ENCODE measurements around the gene HMGB1.
A peak's percentile ranks its signal among the peaks of the same experiment; 100 is the strongest.

HMGB1 gene

DNA sequence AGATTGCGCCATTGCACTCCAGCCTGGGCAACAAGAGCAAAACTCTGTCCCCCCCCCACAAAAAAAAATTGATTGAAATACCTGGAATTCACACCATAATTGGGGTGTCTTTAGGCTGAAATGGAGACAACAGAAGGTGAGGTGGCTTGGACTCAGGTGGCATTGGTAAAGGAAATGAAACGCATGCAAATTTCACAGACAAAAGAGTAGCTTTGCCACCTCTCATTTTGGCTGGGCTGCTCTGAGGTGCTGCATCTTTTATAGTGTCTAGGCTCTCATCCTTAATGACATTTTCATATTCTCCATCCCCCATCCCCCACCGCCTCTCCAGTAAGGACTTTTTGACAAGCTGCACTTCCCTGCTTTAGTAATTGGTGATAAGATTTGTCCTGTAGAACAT, 36.5 kb downstream of the HMGB1 start:
- DNase-seq: no peak

DNA sequence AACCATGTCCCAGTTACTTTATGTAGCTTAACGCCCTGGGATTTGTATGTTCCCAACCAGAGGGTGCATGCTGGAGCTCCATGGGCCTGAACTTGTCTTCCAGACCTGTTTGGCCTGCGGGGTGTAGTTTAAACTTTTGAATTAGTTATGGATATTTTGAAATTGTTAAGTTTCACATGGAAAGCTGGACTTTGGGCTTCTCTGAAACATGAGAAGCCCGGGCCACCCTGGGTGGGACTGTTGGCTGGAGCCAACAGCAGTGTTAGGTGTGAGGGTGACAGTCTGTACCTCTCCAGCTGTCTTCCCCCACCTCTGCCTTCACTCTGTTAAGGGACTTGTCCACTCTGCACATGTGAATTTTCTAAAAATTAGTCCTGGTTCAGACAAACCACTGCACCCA, 41.8 kb downstream of the HMGB1 start:
- no peak for DNase-seq

DNA sequence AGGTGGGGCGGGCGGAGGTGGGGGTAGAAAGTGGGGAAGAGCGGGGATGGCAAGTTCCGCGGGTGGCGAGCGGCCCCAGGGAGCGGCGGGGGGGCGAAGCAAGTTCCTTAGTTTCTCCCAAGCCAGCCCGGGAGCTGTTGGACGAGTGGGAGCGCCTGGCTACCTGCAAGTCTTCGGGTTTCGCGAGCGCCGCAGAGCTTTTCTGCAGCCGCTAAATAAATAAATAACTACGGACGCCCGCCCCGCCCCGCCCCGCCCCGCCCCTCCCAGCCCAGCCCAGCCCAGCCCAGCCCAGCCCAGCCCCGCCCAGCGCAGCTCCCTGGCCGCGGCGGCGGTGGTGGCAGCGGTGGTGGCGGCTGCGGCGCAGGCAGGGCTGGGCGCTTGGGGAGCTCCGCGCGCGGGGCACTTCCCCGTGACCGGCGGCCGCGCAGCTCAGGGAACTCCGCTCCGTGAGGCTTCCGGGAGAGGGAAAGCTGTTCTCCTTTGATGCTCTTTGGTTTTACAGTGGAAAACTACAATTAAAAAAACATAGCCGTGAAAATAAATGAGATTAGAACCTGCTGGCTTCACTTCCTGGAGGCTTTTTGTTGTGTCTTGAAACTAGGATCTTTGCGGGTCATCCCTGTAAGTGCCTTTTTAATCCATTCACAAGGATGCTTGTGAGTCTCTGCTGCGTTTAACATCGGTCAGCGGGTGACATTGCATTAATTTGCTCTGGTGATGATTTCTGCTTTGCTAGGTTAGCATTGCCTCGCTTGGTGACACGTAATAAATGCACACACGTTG, 43.5 kb downstream of the HMGB1 start, which contains the start of gene UBE2L5:
Gene UBE2L5, plus strand, starts transcription at position 440 of the 786 bp plus-strand sequence. CDS start 5,498 bp downstream, outside the sequence.
- peak; percentile 86 for DNase-seq

DNA sequence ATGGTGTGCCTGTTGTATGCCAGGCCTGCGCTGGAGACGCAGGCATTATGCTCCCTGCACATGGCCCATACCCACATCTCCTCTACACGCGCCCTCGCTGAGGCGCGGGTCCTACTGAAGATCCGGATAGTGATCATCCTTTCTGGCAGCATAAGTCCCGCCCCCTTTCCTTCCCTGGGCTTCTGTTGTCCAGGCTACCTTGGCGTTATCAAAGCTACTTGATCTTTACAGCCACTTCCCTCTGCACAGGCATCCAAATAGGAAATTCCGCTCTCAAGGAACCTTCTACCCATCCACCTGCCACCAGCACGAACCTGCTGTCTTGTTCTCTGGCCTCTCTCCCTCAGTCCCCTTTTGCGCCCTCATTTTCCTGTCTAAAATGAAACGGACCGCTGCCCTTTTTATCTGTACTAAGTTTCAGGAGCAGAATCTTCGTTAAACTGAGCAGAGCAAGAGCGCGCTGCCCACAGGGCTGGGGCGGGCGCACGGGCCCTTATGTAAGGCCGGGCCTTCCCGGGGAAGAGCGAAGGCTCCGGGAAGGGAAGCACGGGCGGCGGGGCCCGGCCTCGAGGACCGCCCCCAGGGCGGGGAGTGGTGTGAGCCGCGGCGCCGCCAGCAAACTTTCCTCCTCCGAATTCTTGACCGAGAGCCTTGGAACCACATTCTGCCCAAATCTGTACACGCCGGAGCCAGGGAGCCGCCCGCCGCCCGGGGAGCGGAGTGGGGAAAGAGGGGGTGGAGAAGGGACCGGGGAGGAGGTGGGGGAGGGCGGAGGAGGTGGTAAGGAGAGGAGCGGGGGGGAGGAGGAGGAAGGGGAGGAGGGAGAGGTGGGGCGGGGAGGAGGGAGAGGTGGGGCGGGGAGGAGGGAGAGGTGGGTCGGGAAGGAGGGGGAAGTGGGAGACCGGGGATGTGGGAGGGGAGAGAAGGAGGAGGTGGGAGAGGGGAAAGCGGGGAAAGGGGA, 44.4 kb downstream of the HMGB1 start:
- peak; percentile 74 for DNase-seq

DNA sequence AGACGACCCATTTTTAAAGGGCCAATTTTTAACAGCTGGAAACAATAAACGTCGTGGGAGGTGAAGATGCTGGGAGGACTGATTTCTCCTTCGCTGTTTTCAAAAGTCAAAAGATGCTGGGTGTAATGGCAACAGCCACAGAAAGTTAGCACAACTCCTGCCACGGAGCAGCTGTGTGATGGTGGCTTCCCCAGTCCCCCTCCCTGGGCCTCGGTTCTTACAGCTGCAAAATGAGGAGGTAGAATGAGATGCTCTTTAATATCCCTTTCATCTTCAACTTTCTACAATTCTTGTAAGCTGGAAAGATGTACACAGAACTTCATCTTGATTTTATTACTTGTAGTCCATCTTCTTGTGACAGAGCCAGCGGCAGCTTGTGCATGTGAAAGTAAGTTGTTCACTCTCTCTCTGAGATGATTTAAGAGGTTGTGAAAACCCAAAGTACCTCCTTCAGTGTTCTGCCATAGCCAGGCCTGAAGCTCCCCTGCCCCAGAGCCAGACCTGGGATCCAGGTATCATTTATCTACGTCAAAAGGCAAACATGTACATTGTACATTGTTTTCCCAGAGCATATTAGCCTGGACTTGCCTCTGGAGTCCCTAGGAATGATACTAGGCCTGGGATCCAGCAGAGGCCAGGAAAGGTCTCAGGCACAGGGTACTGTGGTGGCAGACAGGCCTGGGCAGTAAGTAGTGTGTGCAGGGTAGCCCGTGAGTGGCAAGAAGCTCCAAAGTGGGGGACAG, 46.8 kb downstream of the HMGB1 start:
- DNase-seq: no peak

DNA sequence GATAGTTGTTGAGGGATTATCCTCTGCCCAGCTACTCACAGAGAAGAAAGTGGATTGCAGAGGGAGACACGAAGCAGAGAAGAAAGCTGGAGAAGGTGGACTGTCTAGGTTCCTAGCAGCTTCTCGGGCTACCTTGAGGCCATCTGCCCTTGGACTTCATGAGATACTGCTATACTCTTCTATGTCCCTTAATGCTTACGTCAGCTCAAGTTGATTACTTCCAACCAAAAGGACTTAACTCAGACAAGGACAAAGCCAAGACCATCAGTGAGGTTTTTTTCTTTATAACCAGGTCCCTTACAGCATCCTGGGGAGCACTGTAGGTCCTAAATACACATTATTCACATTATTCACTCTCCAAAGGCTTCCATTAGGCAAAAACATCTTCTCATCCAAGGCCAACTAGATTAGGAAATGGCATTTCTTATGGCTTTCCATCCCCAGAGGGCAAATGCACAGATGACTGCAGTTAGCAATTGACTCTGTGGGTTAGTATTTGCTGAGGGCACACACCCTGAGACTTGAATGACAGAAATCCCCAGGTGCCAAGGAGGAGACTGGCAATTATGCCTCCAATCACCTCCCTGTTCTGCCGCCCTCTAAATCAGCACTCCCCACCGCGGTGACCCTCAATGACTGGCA, 47.5 kb downstream of the HMGB1 start:
- no peak for DNase-seq

DNA sequence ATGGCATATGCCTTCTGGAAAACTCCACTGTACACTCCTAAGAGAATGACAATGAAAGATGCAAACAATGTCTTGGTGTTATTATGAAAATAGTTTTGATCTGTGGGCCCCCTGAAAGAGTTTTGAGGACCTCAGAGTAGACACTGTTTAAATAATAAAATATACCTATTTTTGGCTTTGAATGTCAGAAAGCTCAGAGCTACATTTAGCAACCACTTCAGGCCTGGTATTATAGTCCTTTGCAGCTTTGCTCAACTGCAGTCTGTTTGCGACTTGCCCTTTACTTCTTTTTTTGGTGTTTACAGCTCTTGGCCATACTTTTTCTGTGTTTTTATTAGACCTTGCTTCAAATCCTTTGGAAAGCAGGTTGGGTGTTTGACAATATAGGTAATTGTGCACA, 49.3 kb downstream of the HMGB1 start:
- DNase-seq: no peak

DNA sequence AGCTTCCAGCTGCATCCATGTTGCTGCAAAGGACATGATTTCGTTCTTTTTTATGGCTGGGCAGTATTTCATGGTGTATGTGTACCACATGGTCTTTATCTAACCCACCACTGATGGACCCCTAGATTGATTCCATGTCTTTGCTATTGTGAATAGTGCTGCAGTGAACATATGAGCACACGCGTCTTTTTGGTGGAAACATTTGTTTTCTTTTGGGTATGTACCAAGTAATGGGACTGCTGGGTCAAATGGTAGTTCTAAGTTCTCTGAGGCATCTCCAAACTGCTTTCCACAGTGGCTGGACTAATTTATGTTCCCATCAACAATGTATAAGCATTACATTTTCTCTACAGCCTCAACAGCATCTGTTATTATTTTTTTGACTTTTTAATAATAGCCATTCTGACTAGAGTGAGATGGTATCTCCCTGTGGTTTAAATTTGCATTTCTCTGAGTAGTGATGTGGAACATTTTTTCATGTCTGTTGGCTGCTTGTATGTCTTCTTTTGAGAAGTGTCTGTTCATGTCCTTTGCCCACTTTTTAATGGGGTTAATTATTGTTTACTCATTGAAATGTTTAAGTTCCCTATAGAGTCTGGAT, 50.2 kb downstream of the HMGB1 start:
- peak; percentile 25 for DNase-seq

DNA sequence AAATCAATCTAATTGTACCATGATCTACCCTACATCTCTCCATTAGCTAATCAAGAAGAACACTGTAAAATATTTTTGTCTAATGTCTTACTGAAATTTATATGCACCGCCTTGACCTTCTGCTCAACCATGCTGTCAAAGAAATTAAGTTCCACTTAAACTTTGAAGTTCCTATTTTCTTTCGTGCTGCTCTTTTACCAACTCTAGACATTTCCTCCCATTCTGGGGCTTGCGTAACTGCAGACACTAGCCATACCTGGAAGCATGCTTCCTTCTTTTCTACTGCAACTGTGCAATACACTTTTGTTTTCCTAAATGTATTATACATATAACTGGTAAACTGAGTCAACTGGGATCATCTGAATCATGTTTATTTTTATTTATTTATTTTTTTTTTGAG, 51.9 kb downstream of the HMGB1 start:
- peak; percentile 36 for DNase-seq

DNA sequence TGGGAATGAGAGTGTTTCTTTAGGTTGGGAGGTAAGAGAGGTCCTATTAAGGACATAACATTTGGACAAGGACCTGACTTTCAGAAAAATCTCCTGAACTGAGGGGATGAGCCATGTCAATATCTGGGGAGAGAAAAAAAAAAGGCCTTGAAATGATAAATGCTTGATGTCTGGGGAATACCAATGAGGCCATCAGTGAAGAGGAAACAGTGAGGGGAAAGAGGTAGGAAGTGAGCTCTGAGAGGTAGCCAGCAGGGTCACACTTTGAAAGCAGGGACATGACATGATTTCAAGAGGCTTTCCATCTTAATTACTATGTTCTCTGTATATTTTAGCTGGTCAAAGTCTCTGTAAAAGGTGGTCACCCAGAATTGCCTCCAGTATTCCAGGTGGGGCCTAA, 53.4 kb downstream of the HMGB1 start:
- no peak for DNase-seq

DNA sequence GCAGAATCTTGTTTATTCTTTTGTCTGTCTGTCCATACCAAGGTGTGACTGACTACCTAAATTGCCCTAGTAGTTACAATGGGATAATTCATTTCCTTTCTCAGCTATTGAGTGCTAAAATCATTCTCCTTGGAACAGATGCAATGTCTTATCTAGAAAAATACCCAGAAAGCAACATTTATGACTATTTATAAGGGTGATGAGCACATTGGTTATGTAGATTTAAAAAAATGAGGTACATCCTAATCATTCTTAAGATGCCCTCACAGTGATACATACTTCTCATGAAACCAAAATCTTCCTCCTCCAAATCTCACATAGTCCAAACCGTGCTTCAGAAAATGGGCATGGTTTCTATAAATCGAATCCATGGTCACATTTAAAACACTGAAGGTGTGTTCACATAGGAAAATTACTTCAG, 55.0 kb downstream of the HMGB1 start:
- no peak for DNase-seq

DNA sequence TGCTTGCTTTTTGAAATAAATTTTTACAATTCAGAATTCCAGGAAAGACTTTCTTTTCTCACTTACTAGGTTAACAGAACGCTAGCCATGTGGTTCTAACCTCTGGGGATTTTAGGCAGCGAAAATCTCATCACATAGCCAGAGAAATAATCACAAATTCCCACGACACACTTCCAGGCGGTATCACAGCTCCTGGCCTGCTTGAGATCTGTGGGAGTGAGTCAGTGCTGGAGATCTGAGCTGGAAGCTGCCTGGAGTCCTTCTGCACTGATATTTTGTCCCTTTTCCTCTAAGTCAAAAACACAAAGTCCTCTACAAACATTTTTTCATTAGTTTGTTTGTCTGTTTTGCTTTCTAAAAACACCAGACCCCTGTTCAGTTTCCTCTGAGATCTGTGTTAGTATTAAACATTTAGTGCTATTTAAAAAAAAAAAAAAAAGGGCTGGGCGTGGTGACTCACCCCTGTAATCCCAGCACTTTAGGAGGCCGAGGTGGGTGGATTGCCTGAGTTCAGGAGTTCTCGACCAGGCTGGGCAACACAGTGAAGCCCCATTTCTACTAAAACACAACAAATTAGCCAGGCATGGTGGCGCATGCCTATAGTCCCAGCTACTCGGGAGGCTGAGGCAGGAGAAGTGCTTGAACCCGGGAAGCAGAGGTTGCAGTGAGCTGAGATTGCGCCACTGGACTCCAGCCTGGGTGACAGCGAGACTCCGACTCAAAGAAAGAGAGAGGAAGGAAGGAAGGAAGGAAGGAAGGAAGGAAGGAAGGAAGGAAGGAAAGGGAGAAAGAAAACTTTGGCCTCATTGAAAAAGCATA, 55.6 kb downstream of the HMGB1 start:
- DNase-seq: no peak

DNA sequence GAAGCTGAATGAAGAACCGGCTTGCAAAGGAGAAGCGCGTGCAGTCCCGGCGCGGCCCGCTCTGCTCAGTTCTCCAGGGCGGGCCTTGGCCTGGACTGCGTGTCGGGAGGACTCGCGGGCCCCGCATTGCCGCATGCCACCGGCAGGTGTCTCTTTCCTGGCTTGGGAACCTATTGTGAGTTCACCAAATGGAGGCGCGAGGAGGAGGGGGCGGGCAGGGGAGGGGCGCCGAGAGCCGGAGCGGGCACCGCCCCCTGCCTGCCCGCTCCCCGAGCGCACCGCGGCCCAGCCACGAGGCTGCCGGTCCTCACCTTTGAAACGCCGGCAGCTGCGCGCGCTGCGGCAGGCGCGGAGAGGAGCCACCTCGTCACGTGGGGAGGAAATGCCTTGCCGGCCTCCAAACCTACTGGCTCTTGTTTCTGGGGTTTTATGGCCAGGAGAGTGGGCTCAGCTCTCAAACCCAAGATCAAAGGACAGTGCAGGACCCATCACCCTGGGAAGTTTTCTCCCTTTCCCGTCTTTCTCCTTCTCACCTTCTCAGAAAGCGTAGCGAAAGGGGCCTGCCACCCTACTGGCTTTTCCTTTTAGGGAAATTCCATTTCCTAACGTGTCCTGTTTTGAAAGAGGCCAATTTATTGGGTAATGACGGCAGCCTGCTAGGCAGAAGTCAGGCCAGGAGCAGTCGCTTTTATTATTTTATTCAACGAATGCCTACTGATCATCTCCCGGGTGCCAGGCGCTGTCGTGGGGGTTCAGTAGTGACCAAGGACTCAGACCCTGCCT, 57.2 kb downstream of the HMGB1 start:
- DNase-seq: peak; percentile 96

DNA sequence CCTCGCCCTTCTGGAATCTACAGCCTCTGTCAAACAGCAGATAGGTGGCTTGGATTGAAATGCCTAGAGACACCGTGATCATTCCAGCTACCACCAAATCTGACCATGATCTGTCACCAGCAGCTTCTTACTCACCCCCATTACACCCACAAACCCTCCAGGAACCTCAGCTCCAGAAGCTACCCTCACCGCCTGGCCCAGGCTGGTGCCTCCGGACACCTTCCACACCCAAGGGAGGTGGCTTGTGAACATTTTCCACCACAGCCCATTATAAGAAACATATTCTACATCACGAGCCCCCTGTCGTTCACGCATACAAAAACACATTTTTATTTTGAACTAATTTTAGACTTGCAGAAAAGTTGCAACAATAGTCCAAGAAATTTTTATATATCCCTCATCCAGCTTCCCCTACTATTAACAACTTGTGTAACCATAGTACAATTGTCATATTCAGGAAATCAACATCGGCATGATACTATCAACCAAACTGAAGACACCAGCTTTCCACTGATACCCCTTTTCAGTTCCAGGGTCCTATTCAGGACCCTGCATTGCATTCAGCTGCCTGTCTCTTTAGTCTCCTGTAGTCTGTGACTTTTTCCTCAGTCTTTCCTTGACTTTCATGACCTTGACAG, 58.8 kb downstream of the HMGB1 start:
- DNase-seq: no peak

Measured in hematopoietic multipotent progenitor cell treated with erythropoietin and hydrocortisone succinate and interleukin-3 and kit ligand, for 4 days (in vitro differentiated cells).